Body of pancreas (tissue), 4 donors: ENCODE measurements around the gene POR. TPM values are rescaled to one million over a fixed set of nuclear protein-coding genes. Genes with fewer than 3 reads are reported as not detected.
"Not testable (repeated sequence)": the region's sequence is repeated elsewhere in the genome, so short reads cannot be mapped to it uniquely, and the experiment has no call there.

Source experiments
- ATAC-seq: fragments of 150-250 bp; one replicate; pipeline ENCODE4 v1.9.1; 2016
- DNase-seq, 4 donors: peaks; one replicate each; pipeline ENCODE4 v3.0.0-alpha.2; 2019
- H3K27ac ChIP-seq, 4 donors: fragments of 200-600 bp; sonication (generic); 1 replicate in 3 of 4; 2 replicates in 1 of 4; pipeline versions ENCODE4 v1.5.1 to v1.6.1; 2016 to 2019; ENCODE audit warnings: mild to moderate bottlenecking in 1 of 4, mixed read lengths in 1 of 4, moderate library complexity in 1 of 4
- H3K27me3 ChIP-seq, 2 donors: fragments of 200-600 bp; sonication (generic); one replicate each; pipeline ENCODE4 v1.6.0; 2016; ENCODE audit warnings: mild to moderate bottlenecking in 1 of 2
- H3K36me3 ChIP-seq, 2 donors: fragments of 200-600 bp; sonication (generic); replicated peaks in 1 of 2; 2 replicates each; pipeline ENCODE4 v1.5.1; 2016; ENCODE audit warnings: low read depth in 2 of 2; ENCODE audit not compliant: insufficient read depth in 1 of 2
- H3K4me1 ChIP-seq: fragments of 200-600 bp; sonication (generic); one replicate; pipeline ENCODE4 v1.6.0; 2016
- H3K4me3 ChIP-seq, 2 donors: fragments of 200-600 bp; sonication (generic); 1 replicate in 1 of 2; 2 replicates in 1 of 2; pipeline ENCODE4 v1.5.1; 2016 to 2019
- H3K9me3 ChIP-seq, 3 donors: fragments of 200-600 bp; sonication (generic); 1 replicate in 2 of 3; 2 replicates in 1 of 3; pipeline ENCODE4 v1.5.1; 2016
- POLR2A ChIP-seq, 3 donors: fragments of 450-650 bp; IDR thresholded peaks; one replicate each; pipeline ENCODE4 v1.6.1; 2016; ENCODE audit warnings: antibody characterized with exemption in 3 of 3, mild to moderate bottlenecking in 2 of 3
- WGBS, 2 donors: methylation state at CpG; one replicate each; pipeline ENCODE4 v1.1.5; 2017; 5-methylcytosine and 5-hydroxymethylcytosine counted together
- intact Hi-C: fragments of 100-400 bp; cut with DNase I; formaldehyde crosslinking; loops from one replicate; pipeline ENCODE4 v1.15.1; 2023
- total RNA-seq, 2 donors: library from RNA; depleted of rRNA; stranded (reverse); fragments of >200 nt; gene quantifications; one replicate each; pipeline ENCODE4 v1.1.0, GENCODE V29; 2016
- TF ChIP-seq, protein P1 (sequence below), 7 experiments: fragments of 450-650 bp in 4 of 7; fragments of 200-600 bp in 3 of 7; sonication (generic) in 3 of 7; IDR thresholded peaks; one replicate each; pipeline ENCODE4 v1.5.1; 2016 to 2019; ENCODE audit warnings: antibody characterized with exemption in 7 of 7

The POR gene
- total RNA-seq, 2 donors from 2014 or later: 54.2 to 118 TPM

DNA sequence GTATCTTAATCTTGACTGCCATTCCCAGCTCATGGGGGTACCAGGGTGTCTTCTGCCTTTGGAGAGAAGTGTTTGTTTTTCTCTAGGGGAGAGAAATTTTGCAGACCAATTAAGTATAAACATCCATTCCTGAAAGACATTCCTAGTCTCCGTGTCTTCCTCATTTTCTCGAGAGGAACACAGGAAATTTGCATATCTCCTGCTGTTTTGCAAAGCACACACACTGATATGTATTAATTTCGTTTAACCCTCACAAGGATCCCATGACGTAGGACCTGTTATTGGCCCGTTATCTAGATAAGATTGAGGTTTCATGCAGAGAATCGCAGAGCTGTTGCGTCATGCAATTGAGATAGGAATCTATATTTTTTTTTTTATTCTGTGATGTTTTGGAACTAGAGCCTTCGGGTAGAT lies 35.2 kb upstream of the POR start:
- H3K9me3 ChIP-seq: no peaks in the 10 kb centered on the region
- peak overlapping the region in 1 of 2 donors; percentile 89 for H3K4me3 ChIP-seq
- intact Hi-C loops: no loop called here
- H3K27me3 ChIP-seq: no peaks in the 10 kb centered on the region
- ATAC-seq: no peak
- DNase-seq: no peak
- H3K36me3 ChIP-seq: peaks cover 6 to 12% of the 10 kb centered on the region in 2 donors
- TF ChIP-seq, protein P1, sequence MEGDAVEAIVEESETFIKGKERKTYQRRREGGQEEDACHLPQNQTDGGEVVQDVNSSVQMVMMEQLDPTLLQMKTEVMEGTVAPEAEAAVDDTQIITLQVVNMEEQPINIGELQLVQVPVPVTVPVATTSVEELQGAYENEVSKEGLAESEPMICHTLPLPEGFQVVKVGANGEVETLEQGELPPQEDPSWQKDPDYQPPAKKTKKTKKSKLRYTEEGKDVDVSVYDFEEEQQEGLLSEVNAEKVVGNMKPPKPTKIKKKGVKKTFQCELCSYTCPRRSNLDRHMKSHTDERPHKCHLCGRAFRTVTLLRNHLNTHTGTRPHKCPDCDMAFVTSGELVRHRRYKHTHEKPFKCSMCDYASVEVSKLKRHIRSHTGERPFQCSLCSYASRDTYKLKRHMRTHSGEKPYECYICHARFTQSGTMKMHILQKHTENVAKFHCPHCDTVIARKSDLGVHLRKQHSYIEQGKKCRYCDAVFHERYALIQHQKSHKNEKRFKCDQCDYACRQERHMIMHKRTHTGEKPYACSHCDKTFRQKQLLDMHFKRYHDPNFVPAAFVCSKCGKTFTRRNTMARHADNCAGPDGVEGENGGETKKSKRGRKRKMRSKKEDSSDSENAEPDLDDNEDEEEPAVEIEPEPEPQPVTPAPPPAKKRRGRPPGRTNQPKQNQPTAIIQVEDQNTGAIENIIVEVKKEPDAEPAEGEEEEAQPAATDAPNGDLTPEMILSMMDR (IDR thresholded peaks at IDR 0.05): no peak
- TF ChIP-seq POLR2A (IDR thresholded peaks at IDR 0.05): no peak
- peaks cover 17% of the 10 kb centered on the region for H3K4me1 ChIP-seq
- 4% methylated on average over 8 of the region's 8 CpGs for WGBS, 2 donors
- H3K27ac ChIP-seq: peak overlapping the region in 3 of 4 donors; percentile 48 to 82 (median 80)

- Histone ChIP-seq H3K4me3 (no peak overlapping the region), H3K27ac (no peak overlapping the region), H3K4me1 (peaks cover 17% of the 10 kb centered on the region), H3K36me3 (peaks cover 8 to 12% of the 10 kb centered on the region in 2 donors), H3K9me3 (no peaks in the 10 kb centered on the region), H3K27me3 (no peaks in the 10 kb centered on the region)
- no peak for TF ChIP-seq POLR2A (IDR thresholded peaks at IDR 0.05)
- TF ChIP-seq, protein P1 (IDR thresholded peaks at IDR 0.05): no peak
- no peak for ATAC-seq
- intact Hi-C loops: no loop called here
- no peak for DNase-seq
- 79 to 84% methylated on average over 4 of the region's 4 CpGs for WGBS, 2 donors
These were observed 34.7 kb upstream of the POR start for GRCh38 chr7:75880242-75880641.

GRCh38 chr7:75881436-75882095 lies 33.4 kb upstream of the POR start:
- intact Hi-C loops: no loop called here
- ATAC-seq (no peak), DNase-seq (no peak)
- peaks cover 11 to 12% of the 10 kb centered on the region in 2 donors for H3K36me3 ChIP-seq
- H3K4me1 ChIP-seq: peaks cover 17% of the 10 kb centered on the region
- TF ChIP-seq, protein P1 (IDR thresholded peaks at IDR 0.05): no peak
- TF ChIP-seq POLR2A (IDR thresholded peaks at IDR 0.05): no peak
- no peak overlapping the region for H3K27ac ChIP-seq
- H3K9me3 ChIP-seq: no peaks in the 10 kb centered on the region
- no peak overlapping the region for H3K4me3 ChIP-seq
- WGBS, 2 donors: 85 to 90% methylated on average over 22 to 23 of the region's 23 CpGs
- H3K27me3 ChIP-seq: no peaks in the 10 kb centered on the region

DNA sequence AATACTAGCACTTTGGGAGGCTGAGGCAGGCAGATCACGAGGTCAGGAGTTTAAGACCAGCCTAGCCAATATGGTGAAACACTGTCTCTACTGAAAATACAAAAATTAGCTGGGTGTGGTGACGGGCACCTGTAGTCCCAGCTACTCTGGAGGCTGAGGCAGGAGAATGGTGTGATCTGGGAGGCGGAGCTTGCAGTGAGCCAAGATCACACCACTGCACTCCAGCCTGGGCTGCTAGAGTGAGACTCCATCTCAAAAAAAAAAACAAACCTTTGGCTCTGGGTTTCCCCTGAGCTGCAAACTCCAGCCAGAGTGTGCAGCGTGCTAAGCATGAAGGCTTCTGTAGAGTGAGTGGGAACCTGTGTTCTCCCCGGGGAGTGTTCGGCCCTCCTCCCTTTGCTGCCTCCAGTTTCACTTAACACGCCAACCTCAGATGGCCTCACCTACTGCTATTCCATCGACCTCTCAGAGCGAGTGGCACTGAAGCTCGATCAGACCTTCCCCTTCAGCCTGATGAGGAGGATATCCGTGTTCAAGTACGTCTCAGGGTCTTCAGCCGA lies 31.6 kb upstream of the POR start:
- H3K4me3 ChIP-seq, ATAC-seq, H3K27me3 ChIP-seq, H3K9me3 ChIP-seq, H3K27ac ChIP-seq, DNase-seq, intact Hi-C loops: not testable (repeated sequence)
- Histone ChIP-seq H3K4me1 (peaks cover 14% of the 10 kb centered on the region), H3K36me3 (peaks cover 11 to 12% of the 10 kb centered on the region in 2 donors)
- WGBS, 2 donors: 87 to 95% methylated on average over 11 to 13 of the region's 13 CpGs

DNA sequence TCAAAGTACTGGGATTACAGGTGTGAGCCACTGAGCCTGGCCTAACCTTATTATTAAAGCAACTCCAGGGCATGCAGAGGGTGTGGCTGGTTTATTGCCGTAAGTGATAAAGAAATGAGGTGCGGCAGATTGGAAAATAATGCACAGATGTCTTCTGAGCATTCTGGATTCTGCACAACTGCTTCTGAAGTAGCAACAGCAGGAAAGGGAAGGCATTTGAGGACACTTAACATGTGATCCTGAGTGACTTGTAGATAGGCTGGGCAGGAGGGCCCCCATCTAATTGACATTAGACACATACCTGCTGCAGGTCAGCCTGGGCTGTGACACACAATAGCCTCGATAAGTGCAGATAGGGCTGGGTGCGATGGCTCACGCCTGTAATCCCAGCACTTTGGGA lies 30.5 kb upstream of the POR start:
- 83 to 89% methylated on average over 5 of the region's 5 CpGs for WGBS, 2 donors
- Histone ChIP-seq H3K27me3 (no peaks in the 10 kb centered on the region), H3K9me3 (no peaks in the 10 kb centered on the region), H3K36me3 (peaks cover 11 to 12% of the 10 kb centered on the region in 2 donors), H3K4me1 (peaks cover 12% of the 10 kb centered on the region), H3K27ac (no peak overlapping the region), H3K4me3 (no peak overlapping the region)
- DNase-seq (no peak), ATAC-seq (no peak)
- intact Hi-C loops: no loop called here
- TF ChIP-seq, protein P1 (IDR thresholded peaks at IDR 0.05): no peak
- TF ChIP-seq POLR2A (IDR thresholded peaks at IDR 0.05): no peak
